WTC11 (cell line): ENCODE measurements around the gene PDCD1.

Source experiments
- ATF6 ChIP-seq: sonication (generic); formaldehyde crosslinking; IDR thresholded peaks from 2 replicates; pipeline ENCODE4 v1.8.1; 2023; ENCODE audit warnings: mild to moderate bottlenecking, missing genetic modification reagents
- CTCF ChIP-seq: fragments of 200-600 bp; IDR thresholded peaks from 2 replicates; pipeline ENCODE4 v1.8.0; 2022; ENCODE audit warnings: antibody characterized with exemption
- EMX1 ChIP-seq: fragments of 250-450 bp; sonication (Bioruptor Pico); IDR thresholded peaks from 2 replicates; pipeline ENCODE4 v1.8.0; 2021; ENCODE audit warnings: mild to moderate bottlenecking
- ETV6 ChIP-seq: sonication (generic); formaldehyde crosslinking; IDR thresholded peaks from 2 replicates; pipeline ENCODE4 v1.8.1; 2022; ENCODE audit warnings: mild to moderate bottlenecking, missing genetic modification reagents
- FOXP4 ChIP-seq: sonication (generic); formaldehyde crosslinking; IDR thresholded peaks from 2 replicates; pipeline ENCODE4 v1.8.0; 2022; ENCODE audit warnings: mild to moderate bottlenecking, missing genetic modification reagents
- KAT7 ChIP-seq: sonication (generic); formaldehyde crosslinking; IDR thresholded peaks from 2 replicates; pipeline ENCODE4 v1.8.1; 2023; ENCODE audit warnings: missing genetic modification reagents, mild to moderate bottlenecking, borderline replicate concordance
- MAX ChIP-seq: sonication (generic); formaldehyde crosslinking; IDR thresholded peaks from 2 replicates; pipeline ENCODE4 v1.8.0; 2022; ENCODE audit warnings: mild to moderate bottlenecking, missing genetic modification reagents
- NFYB ChIP-seq: sonication (generic); formaldehyde crosslinking; conservative IDR thresholded peaks from 2 replicates; pipeline ENCODE4 v1.8.0; 2022; ENCODE audit warnings: low read depth, missing genetic modification reagents
- RELA ChIP-seq: sonication (generic); formaldehyde crosslinking; IDR thresholded peaks from 2 replicates; pipeline ENCODE4 v1.8.1; 2022; ENCODE audit warnings: missing genetic modification reagents, mild to moderate bottlenecking, borderline replicate concordance
- SMAD3 ChIP-seq: sonication (generic); formaldehyde crosslinking; IDR thresholded peaks from 2 replicates; pipeline ENCODE4 v1.8.0; 2022; ENCODE audit warnings: missing genetic modification reagents, mild to moderate bottlenecking, borderline replicate concordance
- SP1 ChIP-seq: sonication (generic); formaldehyde crosslinking; conservative IDR thresholded peaks from 2 replicates; pipeline ENCODE4 v1.8.1; 2022; ENCODE audit warnings: missing genetic modification reagents
- USF1 ChIP-seq: sonication (generic); formaldehyde crosslinking; IDR thresholded peaks from 2 replicates; pipeline ENCODE4 v1.8.0; 2022; ENCODE audit warnings: mild to moderate bottlenecking, missing genetic modification reagents
- ZNF138 ChIP-seq: sonication (generic); formaldehyde crosslinking; conservative IDR thresholded peaks from 2 replicates; pipeline ENCODE4 v1.8.1; 2022; ENCODE audit warnings: mild to moderate bottlenecking, moderate library complexity, missing genetic modification reagents
- ZSCAN18 ChIP-seq: fragments of 250-450 bp; sonication (Bioruptor Pico); IDR thresholded peaks from 2 replicates; pipeline ENCODE4 v2.1.2; 2022; ENCODE audit warnings: mild to moderate bottlenecking, moderate library complexity

GRCh38 chr2:241886840-241887447, 28.2 kb upstream of the PDCD1 start:
- TF ChIP-seq CTCF (no peak), KAT7 (CRISPR knock-in tag) (no peak), RELA (CRISPR knock-in tag) (no peak), ZSCAN18 (no peak), ZNF138 (no peak), EMX1 (CRISPR knock-in tag) (no peak), MAX (no peak), USF1 (no peak), FOXP4 (no peak), SP1 (CRISPR knock-in tag) (no peak), SMAD3 (no peak), ETV6 (CRISPR knock-in tag) (no peak), NFYB (CRISPR knock-in tag) (no peak), ATF6 (CRISPR knock-in tag) (no peak)
